ENCODE results near the gene NLN. TPM values are rescaled to one million over a fixed set of nuclear protein-coding genes. Genes with fewer than 3 reads are reported as not detected.
A peak's percentile ranks its signal among the peaks of the same experiment; 100 is the strongest.
"Not testable (repeated sequence)": the region's sequence is repeated elsewhere in the genome, so short reads cannot be mapped to it uniquely, and the experiment has no call there.

NLN gene
- 25.0 TPM for polyA plus RNA-seq (2013, experiment 1 of 2; ENCODE audit: insufficient read length)
- 28.4 TPM for polyA plus RNA-seq (2013, experiment 2 of 2; ENCODE audit: insufficient read length)

- DNase-seq: peak; percentile 83
Observed at GRCh38 chr5:65721720-65722574, at the start of gene NLN, which contains the start of gene SGTB. TSS of gene NLN (plus strand) at chr5:65722205. CDS start at chr5:65722374, 169 bp downstream. TSS of gene SGTB (minus strand) at chr5:65722109. CDS start at chr5:65720807, 1,302 bp downstream.

DNA sequence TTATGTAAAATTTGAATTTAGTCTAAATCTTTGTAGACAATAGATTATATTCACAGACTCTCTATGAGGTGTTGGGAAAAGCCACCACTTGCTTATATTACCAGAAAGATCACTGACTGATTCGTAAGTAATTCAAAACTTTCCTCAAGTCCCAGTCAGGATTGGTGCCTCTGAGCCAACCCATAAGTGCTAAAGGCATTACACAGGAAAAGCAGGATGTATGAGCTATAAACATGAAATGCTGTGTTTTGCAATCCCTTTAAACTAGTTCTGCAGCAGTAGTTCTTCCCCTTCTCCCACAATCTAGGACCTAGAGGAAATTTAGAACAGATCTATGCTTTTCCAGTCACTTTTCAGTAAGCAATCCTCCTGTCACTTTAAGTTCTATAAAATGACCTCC lies 49.2 kb upstream of the NLN start:
- DNase-seq: peak; percentile 21

DNA sequence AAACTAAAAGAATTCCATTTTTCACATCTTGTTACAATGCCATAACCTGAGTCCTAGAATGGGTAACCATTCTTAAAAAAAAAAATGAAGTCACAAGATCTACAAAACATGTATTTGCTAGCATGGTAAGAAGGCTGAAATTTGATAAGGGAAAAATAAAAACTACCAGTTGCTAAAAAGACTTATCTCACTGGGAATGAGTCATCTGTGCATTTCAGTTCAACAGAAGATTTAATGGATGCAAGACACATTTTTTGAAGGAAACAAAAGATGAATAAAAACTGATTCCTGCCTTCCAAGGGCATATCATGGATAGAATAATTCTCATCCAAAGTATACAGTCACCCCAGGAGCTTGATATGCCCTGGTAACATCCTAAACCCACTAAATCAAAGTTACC lies 47.3 kb upstream of the NLN start:
- DNase-seq: no peak

DNA sequence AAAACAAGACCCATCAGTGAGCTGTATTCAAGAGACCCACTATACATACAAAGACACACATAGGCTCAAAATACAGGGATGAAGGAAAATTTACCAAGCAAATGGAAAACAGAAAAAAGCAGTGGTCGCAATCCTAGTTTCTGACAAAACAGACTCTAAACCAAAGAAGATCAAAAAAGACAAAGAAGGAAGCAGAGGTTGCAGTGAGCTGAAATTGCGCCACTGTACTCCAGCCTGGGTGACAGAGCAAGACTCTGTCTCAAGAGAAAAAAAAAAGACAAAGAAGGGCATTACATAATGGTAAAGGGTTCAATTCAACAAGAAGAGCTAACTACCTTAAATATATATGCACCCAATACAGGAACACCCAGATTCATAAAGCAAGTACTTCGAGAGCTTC lies 45.9 kb upstream of the NLN start:
- DNase-seq: not testable (repeated sequence)

DNA sequence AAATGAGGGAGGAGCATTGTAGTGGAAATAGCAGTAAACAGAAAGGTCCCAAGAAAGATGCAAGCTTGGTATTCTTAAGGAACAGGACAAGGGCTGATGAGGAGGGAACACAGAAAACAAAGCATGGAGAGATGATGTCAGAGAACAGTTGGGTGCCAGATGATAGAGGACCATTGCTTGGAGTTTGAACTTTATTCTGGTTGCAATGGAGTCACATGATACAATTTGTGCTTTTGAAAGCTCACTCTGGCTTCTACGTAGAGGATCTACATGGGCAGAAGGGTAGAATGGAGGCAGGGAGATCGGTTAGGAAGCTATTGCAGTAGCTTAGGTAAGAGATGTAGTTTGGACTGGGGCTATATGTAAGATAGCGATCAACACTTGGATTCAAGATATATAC lies 39.9 kb upstream of the NLN start:
- no peak for DNase-seq

DNA sequence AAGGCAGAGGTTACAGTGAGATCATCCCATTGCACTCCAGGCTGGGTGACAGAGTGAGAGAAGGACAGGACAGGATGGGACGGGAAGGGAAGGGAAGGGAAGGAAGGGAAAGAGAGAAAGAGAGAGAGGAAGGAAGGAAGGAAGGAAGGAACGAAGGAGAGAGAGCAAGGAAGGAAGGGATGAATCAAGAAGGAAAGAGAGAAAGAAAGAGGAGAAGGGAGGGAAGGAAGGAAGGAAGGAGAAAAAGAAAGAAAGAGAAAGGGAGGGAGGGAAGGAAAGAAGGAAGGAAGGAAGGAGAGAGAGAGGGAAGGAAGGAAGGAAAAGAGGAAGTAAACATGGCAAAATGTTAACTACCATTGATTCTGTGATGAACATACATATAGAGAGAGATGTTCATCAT lies 28.9 kb upstream of the NLN start:
- DNase-seq: no peak

- DNase-seq: no peak
Observed at GRCh38 chr5:65695162-65695755, 26.7 kb upstream of the NLN start.

DNA sequence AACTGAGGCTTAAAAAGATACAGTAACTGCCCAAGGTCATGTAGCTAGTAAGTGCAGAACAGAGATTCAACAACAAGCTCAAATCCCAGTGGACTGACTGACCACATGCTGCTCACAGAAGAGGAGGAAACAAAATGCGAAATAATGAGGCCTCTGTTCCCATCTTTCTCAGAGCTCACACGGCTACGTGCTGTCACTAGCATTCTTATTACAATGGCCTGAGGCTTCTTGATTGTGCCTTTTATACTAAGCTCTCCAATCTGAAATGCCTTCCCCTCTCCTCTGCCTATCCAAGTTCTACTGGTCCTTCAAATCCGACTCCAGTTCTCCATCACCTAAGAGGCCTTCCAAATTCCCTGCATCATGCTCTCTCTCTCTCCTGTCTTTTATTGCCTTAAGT lies 26.1 kb upstream of the NLN start:
- DNase-seq: no peak

GRCh38 chr5:65696892-65697291 lies 25.1 kb upstream of the NLN start:
- peak; percentile 11 for DNase-seq

GRCh38 chr5:65699338-65699737 lies 22.7 kb upstream of the NLN start:
- no peak for DNase-seq

- DNase-seq: no peak
Observed at GRCh38 chr5:65702036-65702435, 20.0 kb upstream of the NLN start.

- DNase-seq: no peak
Observed at GRCh38 chr5:65704621-65705239, 17.3 kb upstream of the NLN start.

DNA sequence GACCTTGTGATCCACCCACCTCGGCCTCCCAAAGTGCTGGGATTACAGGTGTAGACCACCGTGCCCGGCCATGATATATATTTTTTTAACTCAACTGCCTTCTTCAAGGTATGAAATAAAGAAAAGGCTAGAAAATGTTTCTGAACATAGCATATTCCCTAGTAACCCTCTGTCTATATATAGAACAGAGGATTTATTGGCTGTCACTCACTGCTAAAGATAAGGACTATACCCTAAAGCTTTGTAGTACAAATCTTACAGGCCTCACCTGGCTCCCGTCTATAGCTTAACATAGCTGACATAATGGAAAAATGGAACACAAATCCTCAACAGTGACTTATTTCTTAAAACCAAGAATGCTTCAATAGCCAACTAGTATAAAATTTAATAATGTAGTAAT lies 14.3 kb upstream of the NLN start:
- DNase-seq: no peak

- no peak for DNase-seq
Observed at GRCh38 chr5:65708145-65708544, 13.9 kb upstream of the NLN start.

DNA sequence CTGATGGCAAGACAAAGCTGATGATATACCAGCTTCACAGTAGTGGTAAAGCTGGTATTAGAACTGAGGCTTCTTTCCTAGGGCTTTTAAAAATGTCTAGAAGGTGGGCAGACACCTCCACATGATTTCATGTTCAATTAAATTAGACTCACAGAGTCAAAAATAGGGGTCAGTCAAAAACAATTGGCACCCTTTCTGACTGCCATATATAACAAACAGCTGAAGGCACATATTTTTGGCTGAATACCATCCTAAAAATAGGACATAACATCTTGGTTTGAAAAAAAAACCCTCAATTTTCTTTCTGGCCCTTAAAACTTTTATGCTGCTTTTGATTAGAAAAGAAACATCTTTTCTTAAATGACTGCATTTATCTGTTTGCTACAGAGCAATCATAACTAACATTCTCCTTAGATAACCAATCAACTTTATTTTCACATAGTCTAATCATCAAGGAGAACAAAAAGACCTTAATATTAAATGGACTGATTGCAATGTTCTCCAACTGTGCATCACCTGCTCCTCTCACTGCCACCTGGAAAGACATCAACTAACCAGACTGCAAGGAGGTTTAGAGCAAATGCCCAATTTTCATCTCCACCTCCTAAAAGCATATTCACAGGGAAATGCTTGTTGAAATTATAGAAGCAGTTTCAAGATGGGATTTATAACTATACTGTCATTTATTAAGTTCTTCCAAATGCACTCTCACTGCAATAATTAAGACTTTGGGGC lies 3.3 kb upstream of the NLN start:
- DNase-seq: no peak

GRCh38 chr5:65721050-65721719 lies 820 bp upstream of the NLN start:
- peak; percentile 73 for DNase-seq

DNA sequence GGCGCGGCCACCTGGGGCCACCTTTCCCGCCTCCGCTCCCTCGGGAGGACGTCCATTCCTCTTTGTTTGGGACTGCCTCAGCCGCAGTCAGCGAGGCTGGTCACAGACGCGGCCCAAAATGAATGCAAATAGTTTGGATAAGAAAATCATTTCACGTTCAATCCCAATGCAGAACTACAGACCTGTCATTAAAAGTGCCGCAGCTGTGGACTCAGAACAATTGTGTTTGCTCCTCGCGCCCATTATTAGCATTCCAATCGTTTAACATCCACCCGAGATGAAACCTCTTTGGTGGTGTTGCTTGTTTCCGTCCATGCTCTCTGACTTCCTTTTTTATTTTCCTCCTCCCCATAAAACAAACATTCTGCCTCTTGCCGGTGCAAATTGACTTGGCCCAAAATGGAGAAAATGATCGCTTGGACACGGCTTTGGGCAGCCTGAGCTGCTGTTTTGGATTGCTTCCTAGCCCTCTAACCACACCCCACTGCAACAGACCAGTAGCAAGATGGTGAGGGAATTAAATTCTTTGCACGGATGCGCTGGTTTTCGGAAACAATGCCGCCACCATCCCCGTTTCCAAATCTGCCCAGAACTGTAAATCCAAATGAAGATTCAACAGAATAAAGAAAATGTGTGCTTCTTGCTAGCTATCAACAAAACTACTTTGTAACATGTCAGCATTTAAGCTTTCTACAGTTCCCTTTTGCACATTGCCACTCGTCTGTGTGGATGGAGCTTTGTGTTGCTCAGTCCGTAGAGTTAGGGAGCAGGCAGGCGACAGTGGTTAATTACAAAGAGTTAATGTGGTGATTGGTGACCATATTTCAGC lies 784 bp downstream of the NLN start:
- peak; percentile 65 for DNase-seq

- no peak for DNase-seq
Observed at GRCh38 chr5:65727491-65728156, 5.6 kb downstream of the NLN start.

DNA sequence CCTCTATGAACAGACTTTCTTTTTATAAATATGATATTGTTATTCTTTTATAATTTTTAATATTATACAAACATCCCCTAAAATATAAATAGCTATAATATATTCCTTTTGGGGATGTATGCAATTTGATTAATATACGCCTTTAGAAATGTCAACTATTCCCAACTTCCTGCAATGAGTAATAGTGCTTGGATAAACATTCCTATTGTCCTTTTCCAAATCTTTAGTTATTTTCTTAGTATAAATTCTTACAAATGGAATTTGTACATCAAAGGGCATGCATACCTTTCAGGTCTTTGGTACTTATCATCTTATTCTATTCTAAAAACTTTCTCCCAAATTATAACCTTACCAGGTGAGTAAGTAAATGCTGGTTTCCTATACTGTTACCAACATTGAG lies 6.2 kb downstream of the NLN start:
- peak; percentile 62 for DNase-seq

DNA sequence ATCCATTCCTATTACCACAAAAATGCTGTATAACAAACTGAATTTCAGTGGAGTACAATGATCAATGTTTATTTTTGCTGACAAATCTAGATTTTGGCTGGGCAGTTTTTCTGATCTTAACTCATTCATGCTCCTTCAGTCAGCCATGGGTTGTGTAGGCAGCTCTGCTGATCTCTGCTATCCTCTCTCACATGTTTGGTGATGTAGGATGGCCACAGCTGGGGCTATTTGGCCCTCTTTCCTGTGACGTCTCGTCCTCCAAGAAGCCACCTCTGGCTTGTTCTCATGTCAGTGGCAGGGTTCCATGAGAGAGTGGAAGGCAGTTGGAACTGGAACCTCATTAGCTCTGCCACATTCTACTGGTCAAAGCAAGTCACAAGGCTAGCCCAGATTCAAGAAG lies 8.9 kb downstream of the NLN start:
- no peak for DNase-seq

DNA sequence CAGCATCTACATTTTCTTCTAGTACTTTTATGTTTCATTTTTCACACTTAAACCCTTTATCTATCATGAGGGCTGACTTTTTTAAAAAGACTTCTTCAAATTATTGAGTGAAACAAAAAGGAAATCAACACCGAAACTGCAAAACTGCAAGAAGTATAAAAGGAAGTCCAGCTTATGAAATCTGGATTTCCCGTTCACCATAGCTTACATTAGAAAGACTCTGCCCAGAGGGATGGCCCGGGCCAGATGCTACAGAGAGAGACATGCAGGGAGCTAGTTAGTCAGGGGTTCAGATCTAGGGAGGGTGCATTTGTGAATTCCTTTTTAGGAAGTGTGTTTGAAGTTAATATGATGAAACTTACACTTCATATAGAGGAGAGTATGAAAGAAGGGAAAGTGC lies 10.0 kb downstream of the NLN start:
- not testable (repeated sequence) for DNase-seq
